GM20000 (cell line): Measurements from ENCODE around the gene RAB3IL1.
A peak's percentile ranks its signal among the peaks of the same experiment; 100 is the strongest.

Experiments used
- DNase-seq: peaks from one replicate; pipeline ENCODE4 v3.0.0; 2012; ENCODE audit warnings: low spot score
- TF ChIP-seq, protein P1 (sequence below): IDR thresholded peaks from 2 replicates; pipeline ENCODE4 v1.5.1; 2012; ENCODE audit warnings: mild to moderate bottlenecking, control low read depth; ENCODE audit errors: extremely low read depth, missing control alignments

The RAB3IL1 gene

DNA sequence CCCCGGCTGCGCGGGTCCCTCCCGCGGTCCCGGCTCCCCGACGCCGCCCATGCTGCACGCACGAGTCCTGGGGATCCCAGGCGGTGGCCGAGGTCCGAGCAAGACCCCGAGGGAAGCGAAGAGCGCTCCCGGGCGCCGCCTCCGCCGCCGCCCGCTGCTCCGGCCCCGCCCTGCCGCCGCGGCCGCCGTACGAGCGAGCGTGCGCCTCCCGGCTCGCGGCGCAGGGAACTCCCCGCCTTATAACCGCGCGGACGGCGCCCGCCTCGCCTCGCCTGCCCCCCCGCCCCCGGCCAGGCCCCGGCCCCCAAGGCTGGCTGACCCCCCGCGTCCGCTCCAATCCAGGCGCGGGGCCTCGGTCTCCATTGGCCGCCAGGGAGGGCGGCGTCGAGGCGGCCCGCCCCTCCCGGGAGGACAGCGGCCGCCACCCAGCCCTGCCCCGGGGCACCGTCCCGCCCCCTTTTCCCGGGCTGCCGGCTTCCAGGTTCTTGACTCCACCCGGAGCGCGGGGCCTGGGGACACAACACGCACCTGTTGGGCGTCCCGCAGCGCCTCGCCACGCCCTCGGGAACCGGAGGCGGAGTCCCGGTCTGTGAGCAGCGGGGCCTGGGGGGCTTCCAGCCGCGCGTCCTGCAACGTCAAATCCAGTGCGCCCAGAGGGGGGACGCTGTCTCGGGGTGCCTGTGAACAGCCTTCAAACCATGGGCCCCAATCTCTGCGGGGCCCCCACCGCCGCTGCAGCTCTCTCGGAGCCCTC, 25.9 kb downstream of the RAB3IL1 start, which contains the start of gene FADS3:
TSS of gene FADS3 (minus strand) at position 215 of the 754 bp plus-strand sequence. CDS start at position 51, 164 bp downstream.
- DNase-seq: peak; percentile 90
- TF ChIP-seq, protein P1, sequence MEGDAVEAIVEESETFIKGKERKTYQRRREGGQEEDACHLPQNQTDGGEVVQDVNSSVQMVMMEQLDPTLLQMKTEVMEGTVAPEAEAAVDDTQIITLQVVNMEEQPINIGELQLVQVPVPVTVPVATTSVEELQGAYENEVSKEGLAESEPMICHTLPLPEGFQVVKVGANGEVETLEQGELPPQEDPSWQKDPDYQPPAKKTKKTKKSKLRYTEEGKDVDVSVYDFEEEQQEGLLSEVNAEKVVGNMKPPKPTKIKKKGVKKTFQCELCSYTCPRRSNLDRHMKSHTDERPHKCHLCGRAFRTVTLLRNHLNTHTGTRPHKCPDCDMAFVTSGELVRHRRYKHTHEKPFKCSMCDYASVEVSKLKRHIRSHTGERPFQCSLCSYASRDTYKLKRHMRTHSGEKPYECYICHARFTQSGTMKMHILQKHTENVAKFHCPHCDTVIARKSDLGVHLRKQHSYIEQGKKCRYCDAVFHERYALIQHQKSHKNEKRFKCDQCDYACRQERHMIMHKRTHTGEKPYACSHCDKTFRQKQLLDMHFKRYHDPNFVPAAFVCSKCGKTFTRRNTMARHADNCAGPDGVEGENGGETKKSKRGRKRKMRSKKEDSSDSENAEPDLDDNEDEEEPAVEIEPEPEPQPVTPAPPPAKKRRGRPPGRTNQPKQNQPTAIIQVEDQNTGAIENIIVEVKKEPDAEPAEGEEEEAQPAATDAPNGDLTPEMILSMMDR: no peak

DNA sequence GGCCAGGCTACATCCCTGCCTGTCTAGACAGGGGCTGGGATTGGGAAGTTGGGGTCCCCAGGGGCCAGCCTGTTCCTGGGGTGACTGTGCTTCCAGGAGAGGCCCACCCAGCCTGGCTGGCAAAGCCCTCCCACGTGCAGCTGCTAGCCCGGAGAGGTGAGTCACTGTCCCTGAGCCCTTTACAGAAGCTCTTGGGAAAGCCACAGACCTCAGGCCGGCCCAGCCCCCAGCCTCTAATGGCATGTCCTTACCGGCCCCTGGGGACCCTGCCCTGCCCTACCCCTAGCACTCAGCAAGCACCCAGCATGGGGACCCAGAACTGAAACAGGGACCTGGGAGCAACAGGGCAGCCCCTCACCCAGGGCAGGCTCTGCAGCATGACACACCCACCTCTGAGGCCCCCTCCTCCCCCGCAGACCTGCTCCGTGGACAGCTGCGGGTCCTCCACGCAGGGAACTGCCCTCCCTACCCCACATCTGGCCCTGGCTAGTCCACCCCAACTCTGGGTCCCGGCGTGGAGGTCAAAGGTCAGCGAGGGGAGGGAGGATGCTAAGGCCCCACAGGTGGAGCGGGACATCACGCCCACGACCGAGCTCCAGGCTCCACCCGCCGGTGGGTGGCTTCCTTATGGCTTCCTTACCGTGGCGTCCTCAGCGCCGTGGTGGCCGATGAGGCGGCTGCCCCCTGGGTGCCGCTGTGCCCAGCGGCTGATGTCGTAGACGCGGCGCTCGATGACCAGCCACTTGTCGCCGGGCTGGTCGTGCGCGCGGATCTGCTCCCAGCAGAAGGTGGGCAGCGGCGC, 26.6 kb downstream of the RAB3IL1 start:
- TF ChIP-seq, protein P1: no peak
- DNase-seq: peak; percentile 61

DNA sequence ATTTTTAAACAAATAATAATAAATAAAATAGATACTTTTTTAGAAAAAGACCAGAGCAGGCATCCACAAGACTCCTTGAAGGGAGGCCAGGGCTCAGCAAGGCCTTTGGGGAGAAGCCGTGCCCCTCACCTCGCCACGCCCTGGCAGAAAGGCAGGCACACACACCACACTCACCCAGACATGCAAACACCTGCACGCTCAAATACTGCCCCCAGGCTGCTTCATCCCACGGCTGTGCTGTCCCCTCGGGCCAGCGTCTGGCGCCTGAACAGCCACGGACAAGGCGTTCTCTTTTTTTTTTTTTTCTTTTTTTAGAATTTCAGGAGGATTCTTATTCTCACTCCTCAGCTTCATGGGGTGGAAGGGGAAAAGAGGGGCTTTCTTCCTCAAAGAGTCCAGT, 27.5 kb downstream of the RAB3IL1 start:
- DNase-seq: no peak
- TF ChIP-seq, protein P1: no peak

DNA sequence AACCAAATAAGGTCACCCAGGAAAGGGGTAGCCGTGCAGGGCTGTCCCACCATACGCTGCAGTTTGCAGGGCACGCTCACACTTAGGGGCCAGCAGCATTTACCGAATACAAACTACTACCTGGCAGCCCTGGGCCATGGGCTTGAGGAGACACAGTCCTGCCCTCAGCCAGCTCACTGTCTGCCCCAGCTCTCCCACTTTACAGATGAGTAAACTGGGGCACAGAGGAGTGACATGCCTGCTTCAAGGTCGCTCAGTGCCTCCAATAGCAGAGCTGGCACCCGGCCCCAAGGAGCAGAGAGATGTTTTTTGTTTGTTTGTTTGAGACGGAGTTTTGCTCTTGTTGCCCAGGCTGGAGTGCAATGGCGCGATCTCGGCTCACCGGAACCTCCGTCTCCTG, 28.8 kb downstream of the RAB3IL1 start:
- DNase-seq: no peak
- TF ChIP-seq, protein P1: no peak

DNA sequence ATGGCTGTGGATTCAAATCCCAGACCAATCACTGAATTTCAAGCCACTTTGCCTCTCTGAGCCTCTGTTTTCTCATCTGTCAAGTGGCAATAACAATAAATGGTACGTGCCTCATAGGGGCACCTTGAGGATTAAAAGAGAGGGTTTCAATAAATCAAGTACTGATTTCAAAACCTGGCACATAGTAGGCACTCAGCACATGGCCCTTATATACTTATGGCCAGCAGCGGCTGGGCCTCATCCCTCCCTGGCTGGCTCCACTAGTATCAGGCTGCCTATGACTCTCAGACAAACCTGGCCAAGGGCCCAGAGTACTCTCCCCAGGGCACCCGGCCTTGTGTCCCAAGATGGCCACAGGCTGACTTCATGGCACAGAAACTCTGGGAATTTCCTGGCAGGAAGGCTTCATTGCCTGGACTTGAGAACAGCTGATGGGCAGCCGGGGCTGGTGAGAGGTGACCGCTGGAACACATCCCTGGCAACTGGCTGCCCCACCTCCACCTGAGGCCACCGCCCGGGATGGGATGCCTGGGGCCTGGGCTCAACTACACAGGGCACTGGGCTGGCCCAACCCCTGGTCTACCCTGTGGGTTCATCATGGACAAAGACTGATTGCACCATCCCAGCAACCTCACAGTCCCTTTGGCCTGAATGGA, 29.4 kb downstream of the RAB3IL1 start:
- DNase-seq: no peak
- TF ChIP-seq, protein P1: no peak

DNA sequence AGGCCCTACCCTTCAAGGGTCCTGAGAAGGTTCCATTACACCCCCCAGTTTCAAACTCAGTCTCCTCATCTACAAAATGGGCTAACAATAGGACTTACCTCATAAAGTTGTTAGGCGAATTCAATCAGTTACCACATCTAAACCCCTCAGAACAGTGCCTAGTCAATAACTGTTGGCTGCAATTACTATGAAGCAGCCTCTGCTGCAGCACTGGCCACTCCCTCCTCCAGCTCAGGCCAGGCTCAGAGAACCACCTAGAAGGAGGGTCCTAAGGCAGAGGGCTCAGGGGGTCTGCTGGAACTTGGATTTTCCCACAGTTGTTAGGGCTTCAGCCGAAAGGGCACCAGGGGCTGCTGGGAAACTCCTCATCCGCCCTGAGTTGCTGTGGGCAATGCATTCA, 30.7 kb downstream of the RAB3IL1 start:
- no peak for DNase-seq
- TF ChIP-seq, protein P1: no peak
